EL (cell line): ENCODE data around the gene TMEM138.

ENCODE experiments used
- DNase-seq: peaks from one replicate; pipeline ENCODE4 v3.0.0-alpha.2; 2016

TMEM138 gene

DNA sequence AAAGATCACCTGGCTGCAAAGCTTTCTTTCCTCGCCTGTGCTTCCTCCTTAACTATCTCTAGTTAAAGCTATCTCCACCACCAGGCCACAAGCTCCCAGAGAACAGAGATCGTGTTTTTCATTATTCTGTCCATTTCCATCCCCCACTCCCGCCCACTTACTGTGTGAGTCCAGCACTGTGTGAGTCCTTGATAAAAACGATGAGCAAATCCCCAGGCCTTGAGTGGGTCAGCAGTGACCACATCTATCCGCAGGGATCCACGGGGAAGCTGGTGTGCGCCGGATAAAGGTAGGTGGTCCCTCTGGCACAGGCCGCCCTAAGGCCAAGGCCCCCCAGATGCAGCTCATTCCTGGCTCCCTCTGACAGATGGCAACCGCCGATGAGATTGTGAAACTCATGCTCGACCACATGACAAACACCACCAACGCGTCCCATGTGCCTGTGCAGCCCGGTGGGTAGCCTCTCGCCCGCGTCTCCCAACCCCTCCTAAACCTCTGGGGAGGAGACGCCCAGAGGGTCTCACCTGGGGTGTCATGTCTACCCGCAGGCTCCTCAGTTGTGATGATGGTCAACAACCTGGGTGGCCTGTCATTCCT, 19.9 kb upstream of the TMEM138 start:
- no peak for DNase-seq

GRCh38 chr11:61343792-61344745, 18.1 kb upstream of the TMEM138 start:
- no peak for DNase-seq

DNA sequence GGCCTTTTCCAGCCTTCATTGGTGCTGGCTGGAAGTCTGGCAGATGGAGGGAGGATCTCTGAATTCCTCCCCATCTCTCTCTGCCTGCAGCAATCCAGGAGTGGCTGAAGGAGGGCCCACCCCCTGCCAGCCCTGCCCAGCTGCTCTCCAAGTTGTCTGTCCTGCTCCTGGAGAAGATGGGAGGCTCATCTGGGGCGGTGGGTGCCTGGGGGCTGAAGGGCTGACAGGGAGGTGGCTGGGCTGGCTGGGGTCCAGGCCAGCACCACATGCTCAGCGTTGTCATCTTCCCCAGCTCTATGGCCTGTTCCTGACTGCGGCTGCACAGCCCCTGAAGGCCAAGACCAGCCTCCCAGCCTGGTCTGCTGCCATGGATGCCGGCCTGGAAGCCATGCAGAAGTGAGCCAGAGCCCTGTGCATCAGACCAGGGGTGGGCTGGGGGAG, 17.0 kb upstream of the TMEM138 start:
- peak; percentile 9 for DNase-seq

GRCh38 chr11:61345954-61346843, 16.0 kb upstream of the TMEM138 start:
- no peak for DNase-seq

DNA sequence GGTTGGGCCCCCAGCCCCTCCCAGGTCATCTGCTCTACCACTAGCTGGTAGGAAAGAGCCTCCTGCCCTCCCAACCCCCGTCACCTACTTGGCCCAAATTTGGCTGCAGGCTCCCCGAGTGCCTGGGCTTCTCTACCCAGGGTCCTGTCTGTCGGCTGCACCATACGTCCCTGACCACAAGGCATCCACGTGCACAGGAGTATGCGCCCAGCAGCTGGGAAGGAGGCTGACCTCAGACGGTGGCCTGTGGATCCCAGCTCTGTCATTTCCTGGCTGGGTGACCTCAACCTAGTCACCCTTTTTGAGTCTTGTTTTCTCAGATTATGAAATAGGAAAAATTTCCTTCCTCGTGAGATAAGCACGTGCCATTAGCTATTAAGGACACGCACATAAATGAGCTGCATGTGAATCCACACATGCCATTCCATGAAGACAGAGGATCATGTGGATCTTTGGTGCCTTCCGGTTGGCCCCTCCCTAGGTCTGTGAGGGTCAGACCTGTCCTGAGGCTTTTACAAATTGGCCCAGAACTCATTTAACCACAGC, 14.2 kb upstream of the TMEM138 start:
- DNase-seq = peak; percentile 42

DNA sequence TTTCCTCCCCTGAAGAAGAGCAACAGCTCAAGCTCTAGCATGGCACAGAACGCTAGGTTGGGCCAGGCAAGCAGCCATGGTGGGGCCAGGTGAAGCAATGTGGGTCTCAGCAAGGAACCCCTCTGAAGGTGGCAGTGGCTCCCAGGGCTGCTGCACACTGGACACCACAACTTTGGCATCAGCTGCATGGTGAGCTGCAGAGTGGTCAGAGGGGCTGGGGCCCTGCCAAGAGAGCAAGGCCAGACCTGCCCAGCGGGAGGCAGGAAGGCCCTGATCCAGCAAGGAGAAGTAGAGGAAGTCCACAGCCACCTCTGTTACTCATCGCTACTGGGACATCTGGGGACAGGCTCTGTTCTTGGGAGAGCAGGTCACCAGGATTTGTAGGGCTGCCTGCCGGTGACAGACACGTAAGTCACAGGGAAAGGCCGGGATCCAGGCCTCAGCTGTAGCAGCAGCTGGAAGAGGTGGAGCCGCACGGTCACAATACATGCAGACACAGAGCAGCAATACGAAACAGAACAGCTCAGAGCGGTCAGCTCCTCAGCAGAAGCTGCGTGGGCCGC, 12.9 kb upstream of the TMEM138 start:
- no peak for DNase-seq

DNA sequence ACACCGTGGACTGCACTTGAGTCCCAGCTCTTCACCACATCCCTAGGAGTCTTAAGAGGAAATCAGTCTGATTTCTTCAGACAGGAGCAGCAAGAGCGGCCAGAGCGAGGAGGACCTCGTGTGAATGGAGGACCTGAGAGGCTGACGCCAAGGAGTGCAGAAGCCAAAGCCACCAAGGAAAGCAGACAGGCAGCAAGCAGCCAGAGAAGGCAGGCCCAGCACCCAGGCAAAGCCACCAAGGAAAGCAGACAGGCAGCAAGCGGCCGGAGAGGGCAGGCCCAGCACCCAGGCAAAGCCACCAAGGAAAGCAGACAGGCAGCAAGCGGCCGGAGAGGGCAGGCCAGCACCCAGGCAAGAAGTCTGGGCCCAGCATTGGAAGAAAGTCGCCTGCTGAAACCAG, 12.3 kb upstream of the TMEM138 start:
- no peak for DNase-seq

DNA sequence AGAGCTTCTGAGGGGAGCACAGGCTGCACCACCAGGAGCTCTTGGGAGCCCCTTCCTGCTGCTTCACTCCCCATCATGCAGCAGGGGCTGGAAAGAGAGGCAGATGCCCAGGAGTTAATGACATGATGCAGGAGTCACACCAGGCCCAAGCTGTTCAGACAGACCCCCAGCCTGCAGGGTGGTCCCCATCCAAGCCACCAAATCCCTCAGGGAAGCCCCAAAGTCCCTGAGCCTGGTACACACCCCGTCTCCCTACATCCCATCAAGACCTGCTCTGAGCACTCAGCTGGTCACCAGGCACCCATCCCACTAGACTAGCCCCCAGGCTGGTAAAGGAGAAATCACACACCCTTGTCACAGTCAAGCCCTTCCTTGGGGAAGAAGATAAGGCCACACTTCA, 11.8 kb upstream of the TMEM138 start:
- no peak for DNase-seq

DNA sequence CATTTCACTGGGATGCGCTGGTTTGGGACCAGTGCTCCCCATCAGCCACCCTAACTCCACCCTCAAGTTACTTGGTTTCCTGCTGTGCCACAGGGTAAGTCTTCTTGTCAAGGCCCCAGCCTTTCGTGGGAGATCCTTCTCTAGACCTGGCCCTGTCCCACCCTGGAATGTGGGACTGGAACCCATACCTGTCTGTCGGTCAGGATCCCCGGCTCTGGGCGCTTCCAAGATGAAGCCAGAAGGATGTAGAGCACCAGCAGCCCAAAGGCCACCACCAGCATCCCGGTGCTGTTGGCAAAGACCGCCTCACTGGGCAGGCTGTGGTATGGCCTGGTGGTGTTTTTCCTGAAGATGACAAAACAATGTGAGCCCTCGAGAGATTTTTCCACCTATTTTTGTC, 11.4 kb upstream of the TMEM138 start:
- DNase-seq = no peak

- no peak for DNase-seq
Measured at GRCh38 chr11:61352038-61352437, 10.1 kb upstream of the TMEM138 start.

GRCh38 chr11:61353131-61354067, 8.8 kb upstream of the TMEM138 start:
- no peak for DNase-seq

DNA sequence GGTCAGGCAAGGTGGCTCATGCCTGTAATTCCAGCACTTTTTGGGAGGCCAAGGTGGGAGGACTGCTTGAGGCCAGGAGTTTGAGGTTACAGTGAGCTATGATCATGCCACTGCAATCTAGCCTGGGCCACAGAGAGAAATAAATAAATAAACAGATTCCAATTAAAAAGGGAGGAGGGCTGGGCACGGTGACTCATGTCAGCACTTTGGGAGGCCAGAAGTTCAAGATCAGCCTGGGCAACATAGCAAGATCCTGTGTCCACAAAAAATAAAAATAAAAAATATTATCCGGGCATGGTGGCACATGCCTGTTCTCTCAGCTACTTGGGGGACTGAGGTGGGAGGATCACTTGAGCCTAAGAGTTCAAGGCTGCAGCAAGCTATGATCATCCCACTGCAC, 8.0 kb upstream of the TMEM138 start:
- no peak for DNase-seq

DNA sequence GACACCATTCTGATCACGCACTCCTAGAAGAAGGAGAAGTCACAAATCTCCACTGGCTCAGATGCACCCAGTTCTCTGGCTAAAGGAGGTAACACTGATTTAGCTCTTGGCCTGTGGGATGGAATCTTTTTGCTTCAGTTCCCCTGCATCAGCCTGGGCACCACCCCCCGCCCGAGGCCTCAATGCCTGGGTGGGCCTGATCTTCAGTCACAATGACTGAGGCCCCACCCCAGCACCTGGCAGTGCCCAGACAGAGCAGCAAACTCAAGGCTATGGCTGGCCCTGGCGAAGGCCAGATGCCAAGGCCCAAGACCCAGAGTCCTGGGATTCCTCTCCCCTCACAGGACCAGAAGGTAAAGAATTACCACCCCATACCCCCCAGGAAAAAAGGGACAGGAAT, 5.5 kb upstream of the TMEM138 start:
- no peak for DNase-seq

DNA sequence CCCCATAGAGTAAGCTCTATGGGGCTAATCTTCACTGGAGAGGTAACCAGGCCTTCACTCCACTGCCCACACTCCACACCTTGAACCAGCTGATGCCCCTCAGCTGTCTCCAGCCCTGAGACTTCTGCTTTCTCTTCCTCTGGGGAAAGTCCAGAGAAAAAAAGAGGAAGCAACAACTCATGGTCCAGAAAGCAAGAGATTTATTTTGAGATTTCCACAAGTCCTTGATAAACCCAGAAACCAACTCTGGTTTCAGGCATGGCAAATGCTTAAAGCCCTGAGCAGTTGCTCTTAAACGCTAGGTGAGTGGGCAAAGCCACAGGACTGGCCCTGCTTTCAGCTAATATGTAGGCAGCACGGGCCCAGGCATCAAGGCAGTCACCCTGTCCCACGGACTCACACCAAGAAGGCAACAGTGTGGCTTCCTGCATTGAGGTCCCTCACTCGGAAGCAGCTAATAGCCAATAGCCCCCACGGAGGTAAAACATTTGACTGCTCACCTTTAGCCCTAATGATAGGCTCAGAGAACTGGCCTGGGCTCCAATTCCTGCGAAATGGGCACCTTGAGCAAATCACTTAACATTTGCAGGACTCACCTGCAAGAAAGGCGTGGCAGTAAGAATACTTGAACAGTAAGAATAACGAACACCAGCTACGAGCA, 4.8 kb upstream of the TMEM138 start:
- DNase-seq = no peak

GRCh38 chr11:61357894-61358239, 4.3 kb upstream of the TMEM138 start:
- no peak for DNase-seq

- DNase-seq = no peak
Measured at GRCh38 chr11:61358566-61358965, 3.6 kb upstream of the TMEM138 start.

GRCh38 chr11:61359516-61359915, 2.7 kb upstream of the TMEM138 start:
- no peak for DNase-seq

DNA sequence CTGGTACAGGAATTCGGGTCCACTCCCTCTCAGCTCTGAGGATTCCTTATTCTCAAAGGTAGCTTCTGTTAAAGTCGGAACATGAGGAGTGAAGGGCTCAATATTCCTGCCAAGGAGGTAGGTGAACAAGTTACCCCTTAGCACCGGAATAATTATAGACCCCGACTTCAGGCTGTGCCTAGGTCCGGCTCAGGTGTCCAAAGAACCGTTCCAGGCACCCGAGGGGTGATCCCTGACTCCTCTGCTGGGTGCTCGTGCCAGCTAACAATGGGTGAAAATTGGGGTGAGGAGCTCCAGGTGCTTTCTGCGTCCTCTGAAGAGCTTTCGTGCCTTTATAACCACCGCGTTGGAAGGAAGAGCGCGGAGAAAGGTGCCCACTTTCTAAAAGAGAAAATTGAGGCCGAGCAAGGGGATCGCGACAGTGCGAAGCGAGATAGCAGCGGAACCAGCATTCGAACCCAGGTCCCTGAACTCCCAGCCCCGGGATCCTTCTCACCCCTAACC, 885 bp upstream of the TMEM138 start:
- no peak for DNase-seq

GRCh38 chr11:61362542-61362875, 335 bp downstream of the TMEM138 start:
- DNase-seq = peak; percentile 43

DNA sequence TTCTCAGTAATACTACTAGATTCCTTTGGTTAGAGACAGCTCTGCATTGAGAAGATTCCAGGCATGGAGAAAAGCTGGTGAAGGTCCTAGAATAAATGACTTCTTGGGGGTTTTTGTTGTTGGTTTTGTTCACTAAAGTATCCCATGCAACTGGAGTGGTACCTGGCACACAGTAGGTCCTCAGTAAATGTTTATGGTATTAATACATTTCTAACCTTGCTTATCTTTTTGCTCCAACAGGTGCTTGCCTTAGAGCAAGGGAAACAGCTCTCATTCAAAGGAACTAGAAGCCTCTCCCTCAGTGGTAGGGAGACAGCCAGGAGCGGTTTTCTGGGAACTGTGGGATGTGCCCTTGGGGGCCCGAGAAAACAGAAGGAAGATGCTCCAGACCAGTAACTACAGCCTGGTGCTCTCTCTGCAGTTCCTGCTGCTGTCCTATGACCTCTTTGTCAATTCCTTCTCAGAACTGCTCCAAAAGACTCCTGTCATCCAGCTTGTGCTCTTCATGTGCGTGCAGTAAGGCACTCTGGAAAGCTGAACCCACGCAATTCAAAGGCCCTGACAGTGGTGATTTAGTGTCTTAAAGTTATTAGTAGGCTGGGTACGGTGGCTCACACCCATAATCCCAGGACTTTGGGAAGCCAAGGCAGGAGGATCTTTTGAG, 2.0 kb downstream of the TMEM138 start:
- no peak for DNase-seq
